HUES64 (cell line): Measurements from ENCODE around the gene GPR42.
"Not testable (repeated sequence)": the region's sequence is repeated elsewhere in the genome, so short reads cannot be mapped to it uniquely, and the experiment has no call there.

Experiments
- H3K27ac ChIP-seq: 2 replicates; pipeline ENCODE4 v1.7.0; 2013; ENCODE audit warnings: low read depth, low read length, inconsistent platforms
- H3K27me3 ChIP-seq: 2 replicates; pipeline ENCODE4 v1.6.1; 2013; ENCODE audit warnings: mild to moderate bottlenecking, low read length; ENCODE audit not compliant: insufficient read depth
- H3K36me3 ChIP-seq: 2 replicates; pipeline ENCODE4 v1.6.1; 2013; ENCODE audit warnings: mild to moderate bottlenecking, low read length; ENCODE audit not compliant: insufficient read depth
- H3K4me1 ChIP-seq: 2 replicates; pipeline ENCODE4 v1.6.1; 2013; ENCODE audit warnings: mild to moderate bottlenecking, low read length, moderate library complexity; ENCODE audit not compliant: insufficient read depth
- H3K4me3 ChIP-seq: 2 replicates; pipeline ENCODE4 v1.5.1; 2013; ENCODE audit warnings: mild to moderate bottlenecking, low read length, moderate library complexity
- H3K9ac ChIP-seq: 2 replicates; pipeline ENCODE4 v1.6.1; 2013; ENCODE audit warnings: mild to moderate bottlenecking, low read depth, low read length
- H3K9me3 ChIP-seq: 2 replicates; pipeline ENCODE4 v1.6.1; 2013; ENCODE audit warnings: low read depth, low read length; ENCODE audit not compliant: insufficient read depth
- WGBS: fragments of 150-250, 120-280 bp; methylation state at CpG from one replicate; pipeline ENCODE4 v1.1.7; 2013; ENCODE audit warnings: missing lambda C conversion rate; 5-methylcytosine and 5-hydroxymethylcytosine counted together

GPR42 gene

DNA sequence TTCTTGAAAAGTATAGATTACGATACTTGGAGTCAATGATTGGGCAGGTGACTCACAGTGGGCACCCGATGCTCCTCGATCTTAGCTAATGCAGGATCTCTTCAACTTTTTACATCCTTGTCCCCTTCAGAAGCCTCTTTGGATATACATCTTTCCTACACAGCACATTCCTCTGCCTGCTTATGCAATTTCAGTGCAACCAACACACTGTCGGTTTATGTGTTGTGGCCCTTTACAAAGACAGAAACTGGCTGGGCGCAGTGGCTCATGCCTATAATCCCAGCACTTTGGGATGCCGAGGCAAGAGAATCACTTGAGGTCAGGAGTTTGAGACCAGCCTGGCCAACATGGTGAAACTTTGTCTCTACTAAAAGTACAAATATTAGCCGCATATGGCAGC lies 2.6 kb downstream of the GPR42 start:
- 90% methylated on average over 7 of the region's 7 CpGs for WGBS
- Histone ChIP-seq H3K9me3 (no peaks in the 10 kb centered on the region), H3K27me3 (no peaks in the 10 kb centered on the region), H3K4me3 (no peak overlapping the region), H3K27ac (no peak overlapping the region), H3K9ac (no peak overlapping the region), H3K4me1 (no peaks in the 10 kb centered on the region), H3K36me3 (no peaks in the 10 kb centered on the region)

DNA sequence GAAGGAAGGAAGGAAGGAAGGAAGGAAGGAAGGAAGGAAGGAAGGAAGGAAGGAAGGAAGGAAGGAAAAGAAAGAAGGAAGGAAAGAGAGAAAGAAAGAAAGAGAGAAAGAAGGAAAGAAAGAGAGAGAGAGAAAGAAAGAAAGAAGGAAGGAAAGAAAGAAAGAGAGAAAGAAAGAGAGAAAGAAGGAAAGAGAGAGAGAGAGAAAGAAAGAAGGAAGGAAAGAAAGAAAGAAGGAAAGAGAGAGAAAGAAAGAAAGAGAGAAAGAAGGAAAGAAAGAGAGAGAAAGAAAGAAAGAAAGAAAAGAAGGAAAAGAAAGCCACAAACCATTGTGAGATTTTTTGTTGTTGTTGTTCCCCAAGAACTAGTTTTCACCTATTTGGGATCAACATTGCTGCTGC lies 3.2 kb downstream of the GPR42 start:
- H3K9ac ChIP-seq, H3K4me3 ChIP-seq, H3K4me1 ChIP-seq, H3K27me3 ChIP-seq, H3K27ac ChIP-seq, H3K36me3 ChIP-seq, H3K9me3 ChIP-seq: not testable (repeated sequence)

- Histone ChIP-seq H3K27me3 (no peaks in the 10 kb centered on the region), H3K36me3 (no peaks in the 10 kb centered on the region), H3K4me3 (no peak overlapping the region), H3K4me1 (no peaks in the 10 kb centered on the region), H3K9ac (no peak overlapping the region), H3K27ac (no peak overlapping the region), H3K9me3 (no peaks in the 10 kb centered on the region)
- WGBS = 92% methylated on average over 12 of the region's 12 CpGs
Observed at GRCh38 chr19:35375505-35376307, 4.8 kb downstream of the GPR42 start.

GRCh38 chr19:35377656-35378055 lies 6.8 kb downstream of the GPR42 start:
- Histone ChIP-seq H3K4me1 (no peaks in the 10 kb centered on the region), H3K9ac (no peak overlapping the region), H3K4me3 (no peak overlapping the region), H3K27me3 (no peaks in the 10 kb centered on the region), H3K36me3 (no peaks in the 10 kb centered on the region), H3K9me3 (no peaks in the 10 kb centered on the region), H3K27ac (no peak overlapping the region)
- WGBS = 84% methylated on average over 1 of the region's 1 CpG

DNA sequence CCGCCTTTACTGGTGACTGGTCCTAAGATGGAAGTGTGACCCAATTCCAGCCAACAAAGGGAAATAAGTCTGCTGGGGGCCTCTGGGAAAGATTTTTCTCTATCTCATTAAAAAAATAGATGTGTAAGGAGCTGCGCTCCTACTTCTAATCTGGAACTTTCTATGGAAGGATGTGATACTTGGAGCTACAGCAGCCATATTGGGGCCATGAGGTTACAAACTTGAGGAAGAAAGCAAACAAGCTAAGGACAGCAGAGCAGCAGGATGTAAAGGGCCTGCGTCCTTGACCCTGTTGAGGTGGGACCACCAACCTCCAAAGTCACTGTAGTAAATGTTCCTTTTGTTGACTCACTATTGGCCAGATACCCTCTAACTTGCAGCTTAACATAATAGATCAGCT lies 7.5 kb downstream of the GPR42 start:
- no peak overlapping the region for H3K27ac ChIP-seq
- H3K4me1 ChIP-seq = no peaks in the 10 kb centered on the region
- WGBS = 99% methylated on average over 3 of the region's 3 CpGs
- H3K27me3 ChIP-seq = no peaks in the 10 kb centered on the region
- H3K4me3 ChIP-seq = no peak overlapping the region
- H3K36me3 ChIP-seq = no peaks in the 10 kb centered on the region
- H3K9me3 ChIP-seq = 0 out of 2 replicates have a peak, but pooled peaks cover 4% of the 10 kb centered on the region
- H3K9ac ChIP-seq = no peak overlapping the region

DNA sequence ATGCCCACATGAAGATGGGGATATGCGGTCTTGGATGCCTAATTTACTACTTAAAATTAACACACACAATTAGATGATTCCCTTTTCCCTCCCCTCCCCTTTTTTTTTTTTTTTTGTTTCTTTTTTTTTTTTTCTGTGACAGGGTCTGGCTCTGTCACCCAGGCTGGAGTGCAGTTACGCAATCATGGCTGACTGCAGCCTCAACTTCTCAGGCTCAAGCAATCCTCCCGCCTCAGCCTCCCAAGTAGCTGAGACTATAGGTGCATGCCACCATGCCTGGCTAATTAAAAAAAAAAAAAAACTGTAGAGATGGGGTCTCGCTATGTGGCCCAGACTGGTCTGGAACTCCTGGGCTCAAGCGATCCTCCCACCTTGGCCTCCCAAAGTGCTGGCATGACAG lies 8.7 kb downstream of the GPR42 start:
- not testable (repeated sequence) for H3K4me3 ChIP-seq, H3K27ac ChIP-seq, H3K4me1 ChIP-seq, H3K27me3 ChIP-seq, H3K36me3 ChIP-seq, H3K9ac ChIP-seq
- 93% methylated on average over 5 of the region's 5 CpGs for WGBS
- peaks cover 12% of the 10 kb centered on the region for H3K9me3 ChIP-seq

- H3K27me3 ChIP-seq = no peaks in the 10 kb centered on the region
- peaks cover 15% of the 10 kb centered on the region for H3K9me3 ChIP-seq
- H3K9ac ChIP-seq = no peak overlapping the region
- no peaks in the 10 kb centered on the region for H3K4me1 ChIP-seq
- no peak overlapping the region for H3K4me3 ChIP-seq
- no peaks in the 10 kb centered on the region for H3K36me3 ChIP-seq
- H3K27ac ChIP-seq = no peak overlapping the region
- WGBS = 87% methylated on average over 1 of the region's 1 CpG
Observed at GRCh38 chr19:35379992-35380391, 9.1 kb downstream of the GPR42 start.

DNA sequence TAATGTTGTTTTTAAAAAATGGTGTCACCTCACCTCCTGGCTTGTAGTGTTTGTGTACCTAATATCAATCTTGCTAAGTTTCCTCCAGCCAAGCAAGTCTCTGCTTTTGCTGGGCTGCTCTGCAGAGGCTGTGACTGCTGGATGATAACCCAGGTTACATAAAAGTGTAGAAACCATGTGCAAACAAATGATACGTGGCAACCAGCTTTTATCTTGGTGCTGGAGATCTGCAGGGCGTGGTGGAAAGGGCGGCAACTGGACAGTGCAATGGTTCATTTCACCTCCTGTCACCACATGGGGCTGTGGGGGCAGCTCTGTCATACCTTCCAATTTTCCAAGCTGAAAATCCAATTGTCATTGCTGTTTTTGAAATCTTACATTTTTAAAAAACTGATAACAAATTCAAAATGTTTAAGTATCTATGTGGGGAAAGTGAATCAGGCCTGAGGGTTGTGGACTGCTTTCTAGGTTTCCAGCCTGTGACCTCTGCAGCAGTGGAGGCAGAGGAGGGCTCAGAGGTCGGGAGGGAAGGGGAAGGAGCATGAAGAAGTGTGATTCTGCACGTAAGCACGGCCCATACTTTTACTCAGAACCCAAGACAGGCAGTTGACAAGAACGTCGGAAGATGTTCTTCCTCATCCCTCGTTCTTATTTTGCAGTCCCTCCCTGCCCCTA lies 9.7 kb downstream of the GPR42 start:
- Histone ChIP-seq H3K4me3 (no peak overlapping the region), H3K27ac (no peak overlapping the region), H3K9me3 (peaks cover 21% of the 10 kb centered on the region), H3K9ac (no peak overlapping the region), H3K27me3 (no peaks in the 10 kb centered on the region), H3K36me3 (no peaks in the 10 kb centered on the region), H3K4me1 (no peaks in the 10 kb centered on the region)
- 85% methylated on average over 9 of the region's 9 CpGs for WGBS

- Histone ChIP-seq H3K9me3 (peaks cover 26% of the 10 kb centered on the region), H3K27ac (no peak overlapping the region), H3K9ac (no peak overlapping the region), H3K27me3 (no peaks in the 10 kb centered on the region), H3K36me3 (no peaks in the 10 kb centered on the region), H3K4me3 (no peak overlapping the region), H3K4me1 (no peaks in the 10 kb centered on the region)
- WGBS = 82% methylated on average over 3 of the region's 3 CpGs
Observed at GRCh38 chr19:35381318-35381717, 10.4 kb downstream of the GPR42 start.

- Histone ChIP-seq H3K4me3 (no peak overlapping the region), H3K36me3 (no peaks in the 10 kb centered on the region), H3K9me3 (peaks cover 32% of the 10 kb centered on the region), H3K27me3 (no peaks in the 10 kb centered on the region), H3K27ac (no peak overlapping the region), H3K9ac (no peak overlapping the region), H3K4me1 (no peaks in the 10 kb centered on the region)
- 95% methylated on average over 6 of the region's 6 CpGs for WGBS
Observed at GRCh38 chr19:35381926-35382325, 11.1 kb downstream of the GPR42 start.

- Histone ChIP-seq H3K27me3 (no peaks in the 10 kb centered on the region), H3K4me1 (no peaks in the 10 kb centered on the region), H3K27ac (no peak overlapping the region), H3K9ac (no peak overlapping the region), H3K36me3 (no peaks in the 10 kb centered on the region), H3K9me3 (peaks cover 39% of the 10 kb centered on the region), H3K4me3 (no peak overlapping the region)
- 94% methylated on average over 2 of the region's 2 CpGs for WGBS
Observed at GRCh38 chr19:35383536-35383935, 12.7 kb downstream of the GPR42 start.
